Calu3 (cell line): ENCODE data around the gene TSPAN4. TPM values are rescaled to one million over a fixed set of nuclear protein-coding genes. Genes with fewer than 3 reads are reported as not detected.
A peak's percentile ranks its signal among the peaks of the same experiment; 100 is the strongest.

Experiments
- BruUV-seq: library from RNA; stranded (reverse); fragments of 400-500 nt; replicated peaks from 2 replicates; lab custom pipeline; 2021; lab: Mats Ljungman, UMichigan
- CTCF ChIA-PET: fragments of 300-600 bp; sonication (Branson Sonifier 250); formaldehyde crosslinking; loops from one replicate; lab custom pipeline; 2022; ENCODE audit warnings: antibody characterized with exemption; lab: Charles Lee
- DNase-seq: peaks from one replicate; pipeline ENCODE4 v3.0.0; 2022
- H3K27ac Mint-ChIP-seq: one replicate; pipeline ENCODE4 v1.8.0; 2022; ENCODE audit warnings: mixed read lengths; ENCODE audit not compliant: unreplicated experiment
- H3K27me3 Mint-ChIP-seq: one replicate; pipeline ENCODE4 v1.8.0; 2022; ENCODE audit warnings: mixed read lengths; ENCODE audit not compliant: unreplicated experiment
- H3K36me3 Mint-ChIP-seq: one replicate; pipeline ENCODE4 v1.8.0; 2022; ENCODE audit warnings: mild to moderate bottlenecking, moderate library complexity, mixed read lengths; ENCODE audit not compliant: insufficient read depth, unreplicated experiment
- H3K4me1 Mint-ChIP-seq: one replicate; pipeline ENCODE4 v1.8.0; 2022; ENCODE audit warnings: mild to moderate bottlenecking, low read depth, mixed read lengths; ENCODE audit not compliant: unreplicated experiment
- H3K4me3 Mint-ChIP-seq: one replicate; pipeline ENCODE4 v1.8.0; 2022; ENCODE audit warnings: mild to moderate bottlenecking, low read depth, moderate library complexity, mixed read lengths; ENCODE audit not compliant: unreplicated experiment
- H3K9me3 Mint-ChIP-seq: one replicate; pipeline ENCODE4 v1.8.0; 2022; ENCODE audit warnings: low read depth, mixed read lengths; ENCODE audit not compliant: unreplicated experiment
- CTCF ChIP-seq: fragments of 200-600 bp; IDR thresholded peaks from one replicate; pipeline ENCODE4 v1.8.0; 2022; ENCODE audit warnings: antibody characterized with exemption; ENCODE audit not compliant: unreplicated experiment
- intact Hi-C: fragments of 100-400 bp; cut with micrococcal nuclease; formaldehyde crosslinking; loops from one replicate; pipeline ENCODE4 v1.10.0; 2022; ENCODE audit not compliant: unreplicated experiment
- total RNA-seq: library from RNA; stranded (reverse); gene quantifications from 2 replicates; pipeline ENCODE4 v1.2.3, GENCODE V29; 2022

The TSPAN4 gene
- total RNA-seq, 1 experiment from 2014 or later, result 36.3 TPM

GRCh38 chr11:801097-801780, 41.4 kb upstream of the TSPAN4 start:
- BruUV-seq, result no TSS peak
- H3K27me3 Mint-ChIP-seq, result no peaks in the 10 kb centered on the region
- no peaks in the 10 kb centered on the region for H3K9me3 Mint-ChIP-seq
- peaks cover 70% of the 10 kb centered on the region for H3K36me3 Mint-ChIP-seq
- no peak for TF ChIP-seq CTCF
- H3K4me3 Mint-ChIP-seq, result no peak overlapping the region
- intact Hi-C loops, result no loop called here
- CTCF ChIA-PET, result no interaction called here
- peak overlapping the region; percentile 44 for H3K27ac Mint-ChIP-seq
- peaks cover 8% of the 10 kb centered on the region for H3K4me1 Mint-ChIP-seq
- no peak for DNase-seq

- Mint-ChIP-seq H3K4me3 (no peak overlapping the region), H3K4me1 (peaks cover 8% of the 10 kb centered on the region), H3K27me3 (no peaks in the 10 kb centered on the region), H3K27ac (no peak overlapping the region), H3K9me3 (no peaks in the 10 kb centered on the region), H3K36me3 (peaks cover 69% of the 10 kb centered on the region)
- no TSS peak for BruUV-seq
- CTCF ChIA-PET, result no interaction called here
- DNase-seq, result no peak
- TF ChIP-seq CTCF, result no peak
- intact Hi-C loops, result no loop called here
Measured at GRCh38 chr11:802018-802617, 40.5 kb upstream of the TSPAN4 start.

- BruUV-seq, result no TSS peak
Measured at GRCh38 chr11:802693-803466, 39.8 kb upstream of the TSPAN4 start.

GRCh38 chr11:803467-803742, 39.2 kb upstream of the TSPAN4 start:
- peak overlapping the region; percentile 73 for H3K4me3 Mint-ChIP-seq
- peaks cover 17% of the 10 kb centered on the region for H3K4me1 Mint-ChIP-seq
- H3K27me3 Mint-ChIP-seq, result no peaks in the 10 kb centered on the region
- no TSS peak for BruUV-seq
- CTCF ChIA-PET, result no interaction called here
- DNase-seq, result no peak
- no peak overlapping the region for H3K27ac Mint-ChIP-seq
- TF ChIP-seq CTCF, result no peak
- peaks cover 69% of the 10 kb centered on the region for H3K36me3 Mint-ChIP-seq
- H3K9me3 Mint-ChIP-seq, result no peaks in the 10 kb centered on the region
- intact Hi-C loops, result no loop called here

More at GRCh38 chr11:802693-803466, 39.8 kb upstream of the TSPAN4 start:
- DNase-seq, result no peak
- Mint-ChIP-seq H3K9me3 (no peaks in the 10 kb centered on the region), H3K36me3 (peaks cover 65% of the 10 kb centered on the region), H3K27me3 (no peaks in the 10 kb centered on the region), H3K4me1 (peaks cover 14% of the 10 kb centered on the region), H3K27ac (no peak overlapping the region), H3K4me3 (no peak overlapping the region)
- intact Hi-C loops, result no loop called here
- TF ChIP-seq CTCF, result no peak
- CTCF ChIA-PET, result no interaction called here
